HepG2 (cell line): ENCODE data around the gene PALS1. TPM values are rescaled to one million over a fixed set of nuclear protein-coding genes. Genes with fewer than 3 reads are reported as not detected.
A peak's percentile ranks its signal among the peaks of the same experiment; 100 is the strongest.

Experiments
- ATAC-seq: fragments of 200-7000 bp; cut with Tn5 transposase; 3 replicates; pipeline ENCODE4 v1.9.1; 2020; ENCODE audit warnings: mild to moderate bottlenecking, moderate library complexity
- BruUV-seq: library from RNA; stranded (reverse); fragments of 400-500 nt; replicated peaks from 2 replicates; lab custom pipeline; 2021; lab: Mats Ljungman, UMichigan
- CTCF ChIA-PET: fragments of 300-600 bp; formaldehyde crosslinking; extraction: SDS; loops from one replicate; lab custom pipeline; 2021; ENCODE audit warnings: low total read pairs, inconsistent platforms, low intra/inter-chr PET ratio; lab: Yijun Ruan, JAX
- POLR2A ChIA-PET: fragments of 350-600 bp; sonication (Branson Sonifier 250); formaldehyde crosslinking; loops from one replicate; lab custom pipeline; 2020; ENCODE audit warnings: antibody characterized with exemption, inconsistent platforms; lab: Yijun Ruan, JAX
- DNase-seq: peaks from one replicate; pipeline ENCODE4 v3.0.0-alpha.2; 2015; ENCODE audit warnings: low spot score
- FAIRE-seq: peaks from 3 replicates; lab custom pipeline; 2011; peaks lifted over from hg19 to GRCh38; lab: Jason Lieb, UNC
- H2AFZ ChIP-seq: one replicate; pipeline ENCODE4 v1.6.1; 2011; ENCODE audit warnings: low read length, inconsistent platforms
- H3K27ac ChIP-seq: fragments of 300-600 bp; 3 replicates; pipeline ENCODE4 v1.8.0; 2011; ENCODE audit warnings: mixed run types, mild to moderate bottlenecking, mixed read lengths, low read length, inconsistent platforms; ENCODE audit not compliant: insufficient read depth; ENCODE audit errors: extremely low read length
- H3K27me3 ChIP-seq, 2 experiments: fragments of 200-600 bp in 1 of 2; 2 replicates in 1 of 2; 3 replicates in 1 of 2; pipeline versions ENCODE4 v1.6.0 to v1.8.0; 2011; ENCODE audit warnings: low read length in 2 of 2, mild to moderate bottlenecking in 2 of 2, moderate library complexity in 2 of 2, inconsistent platforms in 1 of 2; ENCODE audit not compliant: insufficient read depth in 2 of 2, control insufficient read depth in 1 of 2
- H3K36me3 ChIP-seq, 2 experiments: fragments of 200-600 bp in 1 of 2; replicated peaks in 1 of 2; 2 replicates in 1 of 2; 3 replicates in 1 of 2; pipeline versions ENCODE4 v1.5.1 to v1.8.0; 2011; ENCODE audit warnings: low read length in 2 of 2, inconsistent platforms in 1 of 2; ENCODE audit not compliant: insufficient read depth in 2 of 2, control insufficient read depth in 1 of 2
- H3K4me1 ChIP-seq: 2 replicates; pipeline ENCODE4 v1.5.1; 2012; ENCODE audit warnings: low read length, inconsistent platforms; ENCODE audit not compliant: insufficient read depth
- H3K4me2 ChIP-seq: 2 replicates; pipeline ENCODE4 v1.6.0; 2011; ENCODE audit warnings: low read depth, low read length, inconsistent platforms
- H3K4me3 ChIP-seq, 3 experiments: fragments of 200-600 bp in 1 of 3; sonication (generic), shearing (Covaris generic) in 1 of 3; replicated peaks in 1 of 3; 2 replicates each; pipeline ENCODE4 v1.5.1; 2011 to 2016; ENCODE audit warnings: low read length in 3 of 3, inconsistent platforms in 2 of 3, low read depth in 2 of 3, mild to moderate bottlenecking in 2 of 3, control low read depth in 1 of 3, mixed read lengths in 1 of 3; ENCODE audit not compliant: insufficient read depth in 1 of 3
- H3K79me2 ChIP-seq: one replicate; pipeline ENCODE4 v1.6.1; 2011; ENCODE audit warnings: low read length, inconsistent platforms; ENCODE audit not compliant: insufficient read depth
- H3K9ac ChIP-seq: 2 replicates; pipeline ENCODE4 v1.6.0; 2011; ENCODE audit warnings: mild to moderate bottlenecking, low read depth, low read length, inconsistent platforms; ENCODE audit not compliant: insufficient read depth
- H3K9me3 ChIP-seq: 2 replicates; pipeline ENCODE4 v1.5.1; 2012; ENCODE audit warnings: mild to moderate bottlenecking, low read length
- H4K20me1 ChIP-seq: 2 replicates; pipeline ENCODE4 v1.6.0; 2011; ENCODE audit warnings: inconsistent platforms, mild to moderate bottlenecking, low read length, moderate library complexity; ENCODE audit not compliant: insufficient read depth
- ATF7-NPFF ChIP-seq: sonication (generic); formaldehyde crosslinking; IDR thresholded peaks from 2 replicates; pipeline ENCODE4 v1.8.1; 2023; ENCODE audit warnings: mild to moderate bottlenecking, low read depth, missing genetic modification reagents, moderate library complexity
- CTCF ChIP-seq: sonication (generic); formaldehyde crosslinking; IDR thresholded peaks from 2 replicates; pipeline ENCODE4 v1.5.0; 2020; ENCODE audit warnings: mild to moderate bottlenecking, missing genetic modification reagents, moderate library complexity
- ETS1 ChIP-seq: sonication (generic); formaldehyde crosslinking; IDR thresholded peaks from 2 replicates; pipeline ENCODE4 v1.4.0; 2020; ENCODE audit warnings: missing genetic modification reagents
- MBNL3 ChIP-seq: fragments of 250-450 bp; sonication (Bioruptor Pico); conservative IDR thresholded peaks from 2 replicates; pipeline ENCODE4 v1.8.0; 2022; ENCODE audit warnings: mild to moderate bottlenecking, inconsistent platforms
- PHF21A ChIP-seq: sonication (generic); formaldehyde crosslinking; IDR thresholded peaks from 2 replicates; pipeline ENCODE4 v1.5.0; 2020; ENCODE audit warnings: mild to moderate bottlenecking, missing genetic modification reagents
- SNAPC4 ChIP-seq: sonication (generic); formaldehyde crosslinking; IDR thresholded peaks from 2 replicates; pipeline ENCODE4 v1.4.0; 2020; ENCODE audit warnings: mild to moderate bottlenecking, missing genetic modification reagents
- TSC22D2 ChIP-seq: sonication (generic); formaldehyde crosslinking; IDR thresholded peaks from 2 replicates; pipeline ENCODE4 v1.5.1; 2020; ENCODE audit warnings: missing genetic modification reagents, mild to moderate bottlenecking, borderline replicate concordance
- XBP1 ChIP-seq: sonication (generic); formaldehyde crosslinking; IDR thresholded peaks from 2 replicates; pipeline ENCODE4 v1.5.0; 2020; ENCODE audit warnings: missing genetic modification reagents
- ZNF720 ChIP-seq: sonication (generic); formaldehyde crosslinking; IDR thresholded peaks from 2 replicates; pipeline ENCODE4 v1.4.0; 2020; ENCODE audit warnings: missing genetic modification reagents
- ZSCAN20 ChIP-seq: sonication (generic); formaldehyde crosslinking; IDR thresholded peaks from 2 replicates; pipeline ENCODE4 v1.4.0; 2020; ENCODE audit warnings: missing genetic modification reagents, mild to moderate bottlenecking, borderline replicate concordance
- WGBS: methylation state at CpG from one replicate; pipeline ENCODE4 v1.1.6; 2017; ENCODE audit warnings: low lambda C conversion rate; 5-methylcytosine and 5-hydroxymethylcytosine counted together
- in situ Hi-C: cut with HindIII; loops from 2 replicates; pipeline ENCODE4 v1.10.0; 2017; ENCODE audit warnings: low pct_unique_long_range_greater_than_20kb; ENCODE audit not compliant: extremely low pct_ligation_motif_present
- intact Hi-C: fragments of 100-400 bp; cut with micrococcal nuclease; formaldehyde crosslinking; loops from one replicate; pipeline ENCODE4 v1.10.0; 2022; ENCODE audit not compliant: unreplicated experiment
- polyA plus RNA-seq, 8 experiments: library from polyadenylated mRNA; depleted of rRNA in 3 of 8; stranded (reverse) in 7 of 8; unstranded in 1 of 8; fragments of >200 nt; fragmentation: Illumina TruSeq in 4 of 8; extraction: Trizol in 4 of 8; gene quantifications; 2 replicates each; pipeline versions ENCODE4 v1.2.1 to v1.2.3, GENCODE V29; 2011 to 2016; ENCODE audit warnings: low read depth in 4 of 8, missing spikeins in 1 of 8, mixed read lengths in 1 of 8; ENCODE audit not compliant: insufficient read depth in 1 of 8
- total RNA-seq, 5 experiments: library from RNA; depleted of rRNA; stranded (reverse); fragments of >200 nt; fragmentation: Illumina TruSeq; extraction: Trizol; gene quantifications; 2 replicates each; pipeline ENCODE4 v1.2.3, GENCODE V29; 2016; ENCODE audit warnings: low read depth in 1 of 5
- TF ChIP-seq, protein P1 (sequence below): sonication (generic); formaldehyde crosslinking; IDR thresholded peaks from 2 replicates; pipeline ENCODE4 v1.4.0; 2020; ENCODE audit warnings: missing genetic modification reagents, borderline replicate concordance

PALS1 gene
- total and polyA plus RNA-seq, 2 of the 13 experiments (the other 11 are each of a cell fraction or from before 2014, with no cell fraction given) = 8.8 to 20.0 TPM

DNA sequence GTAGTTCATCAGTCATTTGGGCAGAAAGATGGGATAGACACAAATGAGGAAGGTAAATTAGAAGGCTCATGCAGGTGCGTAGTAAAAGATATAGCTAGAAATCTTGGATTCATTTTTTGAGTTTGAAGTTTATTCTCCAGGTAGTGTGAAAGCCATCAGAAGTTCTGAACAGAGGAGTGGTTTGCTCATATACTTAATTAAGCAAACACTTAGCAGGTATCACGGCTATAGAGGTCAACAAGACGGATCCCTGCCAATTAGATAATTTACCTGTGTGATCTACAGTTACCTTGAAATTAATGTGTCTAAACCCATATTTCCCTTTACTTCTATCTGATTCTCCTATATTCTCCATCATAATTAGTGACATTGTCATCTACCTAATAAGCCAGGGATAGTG lies 29.7 kb downstream of the PALS1 start:
- intact Hi-C loops = no loop called here
- WGBS = 96% methylated on average over 3 of the region's 3 CpGs
- no peak for DNase-seq
- no peak for ATAC-seq
- Histone ChIP-seq H3K9ac (no peak overlapping the region), H3K79me2 (peaks cover 35% of the 10 kb centered on the region), H3K4me2 (no peak overlapping the region), H3K27ac (no peak overlapping the region), H3K4me1 (peaks cover 13% of the 10 kb centered on the region), H4K20me1 (no peaks in the 10 kb centered on the region), H3K27me3 (no peaks in the 10 kb centered on the region), H3K36me3 (peaks cover 1 to 5% of the 10 kb centered on the region in 2 experiments; a peak in 1 of 5 replicates), H3K9me3 (no peaks in the 10 kb centered on the region), H3K4me3 (no peak overlapping the region), H2AFZ (no peak overlapping the region)
- no peak for FAIRE-seq
- CTCF ChIA-PET = no interaction called here
- in situ Hi-C loops = no loop called here
- BruUV-seq = TSS peak; percentile 36
- POLR2A ChIA-PET = no interaction called here
- TF ChIP-seq ATF7-NPFF (CRISPR knock-in tag) = no peak
- TF ChIP-seq, protein P1, sequence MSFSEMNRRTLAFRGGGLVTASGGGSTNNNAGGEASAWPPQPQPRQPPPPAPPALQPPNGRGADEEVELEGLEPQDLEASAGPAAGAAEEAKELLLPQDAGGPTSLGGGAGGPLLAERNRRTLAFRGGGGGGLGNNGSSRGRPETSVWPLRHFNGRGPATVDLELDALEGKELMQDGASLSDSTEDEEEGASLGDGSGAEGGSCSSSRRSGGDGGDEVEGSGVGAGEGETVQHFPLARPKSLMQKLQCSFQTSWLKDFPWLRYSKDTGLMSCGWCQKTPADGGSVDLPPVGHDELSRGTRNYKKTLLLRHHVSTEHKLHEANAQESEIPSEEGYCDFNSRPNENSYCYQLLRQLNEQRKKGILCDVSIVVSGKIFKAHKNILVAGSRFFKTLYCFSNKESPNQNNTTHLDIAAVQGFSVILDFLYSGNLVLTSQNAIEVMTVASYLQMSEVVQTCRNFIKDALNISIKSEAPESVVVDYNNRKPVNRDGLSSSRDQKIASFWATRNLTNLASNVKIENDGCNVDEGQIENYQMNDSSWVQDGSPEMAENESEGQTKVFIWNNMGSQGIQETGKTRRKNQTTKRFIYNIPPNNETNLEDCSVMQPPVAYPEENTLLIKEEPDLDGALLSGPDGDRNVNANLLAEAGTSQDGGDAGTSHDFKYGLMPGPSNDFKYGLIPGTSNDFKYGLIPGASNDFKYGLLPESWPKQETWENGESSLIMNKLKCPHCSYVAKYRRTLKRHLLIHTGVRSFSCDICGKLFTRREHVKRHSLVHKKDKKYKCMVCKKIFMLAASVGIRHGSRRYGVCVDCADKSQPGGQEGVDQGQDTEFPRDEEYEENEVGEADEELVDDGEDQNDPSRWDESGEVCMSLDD (CRISPR knock-in tag) = no peak
- no peak for TF ChIP-seq PHF21A
- TF ChIP-seq MBNL3 (CRISPR knock-in tag) = no peak
- no peak for TF ChIP-seq TSC22D2 (CRISPR knock-in tag)
- TF ChIP-seq ETS1 (CRISPR knock-in tag) = no peak
- TF ChIP-seq XBP1 (CRISPR knock-in tag) = no peak
- TF ChIP-seq ZSCAN20 (CRISPR knock-in tag) = no peak
- no peak for TF ChIP-seq ZNF720 (CRISPR knock-in tag)
- no peak for TF ChIP-seq CTCF (CRISPR knock-in tag)
- TF ChIP-seq SNAPC4 = no peak
